ENCODE data around the gene MRPL43. TPM values are rescaled to one million over a fixed set of nuclear protein-coding genes. Genes with fewer than 3 reads are reported as not detected.

Gene MRPL43
- polyA plus RNA-seq, 2 of the 4 experiments (the other 2 are of a cell fraction), result 76.3 to 83.4 TPM

GRCh38 chr10:100981178-100981772, 6.0 kb downstream of the MRPL43 start:
- ATAC-seq, result no peak
- TF ChIP-seq, protein P1, sequence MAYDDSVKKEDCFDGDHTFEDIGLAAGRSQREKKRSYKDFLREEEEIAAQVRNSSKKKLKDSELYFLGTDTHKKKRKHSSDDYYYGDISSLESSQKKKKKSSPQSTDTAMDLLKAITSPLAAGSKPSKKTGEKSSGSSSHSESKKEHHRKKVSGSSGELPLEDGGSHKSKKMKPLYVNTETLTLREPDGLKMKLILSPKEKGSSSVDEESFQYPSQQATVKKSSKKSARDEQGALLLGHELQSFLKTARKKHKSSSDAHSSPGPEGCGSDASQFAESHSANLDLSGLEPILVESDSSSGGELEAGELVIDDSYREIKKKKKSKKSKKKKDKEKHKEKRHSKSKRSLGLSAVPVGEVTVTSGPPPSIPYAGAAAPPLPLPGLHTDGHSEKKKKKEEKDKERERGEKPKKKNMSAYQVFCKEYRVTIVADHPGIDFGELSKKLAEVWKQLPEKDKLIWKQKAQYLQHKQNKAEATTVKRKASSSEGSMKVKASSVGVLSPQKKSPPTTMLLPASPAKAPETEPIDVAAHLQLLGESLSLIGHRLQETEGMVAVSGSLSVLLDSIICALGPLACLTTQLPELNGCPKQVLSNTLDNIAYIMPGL (CRISPR knock-in tag; IDR thresholded peaks at IDR 0.05; ENCODE audit: borderline replicate concordance), result no peak
- no peak for TF ChIP-seq HOXA7 (CRISPR knock-in tag; IDR thresholded peaks at IDR 0.05)
- no peak for TF ChIP-seq TFCP2L1 (CRISPR knock-in tag; IDR thresholded peaks at IDR 0.05)
- TF ChIP-seq, protein P2, sequence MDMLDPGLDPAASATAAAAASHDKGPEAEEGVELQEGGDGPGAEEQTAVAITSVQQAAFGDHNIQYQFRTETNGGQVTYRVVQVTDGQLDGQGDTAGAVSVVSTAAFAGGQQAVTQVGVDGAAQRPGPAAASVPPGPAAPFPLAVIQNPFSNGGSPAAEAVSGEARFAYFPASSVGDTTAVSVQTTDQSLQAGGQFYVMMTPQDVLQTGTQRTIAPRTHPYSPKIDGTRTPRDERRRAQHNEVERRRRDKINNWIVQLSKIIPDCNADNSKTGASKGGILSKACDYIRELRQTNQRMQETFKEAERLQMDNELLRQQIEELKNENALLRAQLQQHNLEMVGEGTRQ (IDR thresholded peaks at IDR 0.05), result no peak
- no peak for TF ChIP-seq JUNB (IDR thresholded peaks at IDR 0.05)
- TF ChIP-seq JUN (IDR thresholded peaks at IDR 0.05), result no peak
- FAIRE-seq, result no peak
- no peak overlapping the region for H3K4me3 ChIP-seq
- DNase-seq (ENCODE audit: low read depth in 1 of 2, low spot score in 1 of 2), result no peak
- H3K27ac ChIP-seq, result no peak overlapping the region
- peaks cover 12% of the 10 kb centered on the region for H3K4me1 ChIP-seq
- ChIA-PET POLR2A (no interaction called here), CTCF (interaction anchor here (0.9 to 1.9 kb wide), 8 partner anchors 9 to 37 kb away, joined by 3 to 10 read pairs (median 4); partner anchors contain the start of gene SEMA4G)
- H3K4me2 ChIP-seq, result no peak overlapping the region
- 49% methylated on average over 5 of the region's 5 CpGs for WGBS (ENCODE audit: missing lambda C conversion rate)
- no peaks in the 10 kb centered on the region for H3K9me3 ChIP-seq

DNA sequence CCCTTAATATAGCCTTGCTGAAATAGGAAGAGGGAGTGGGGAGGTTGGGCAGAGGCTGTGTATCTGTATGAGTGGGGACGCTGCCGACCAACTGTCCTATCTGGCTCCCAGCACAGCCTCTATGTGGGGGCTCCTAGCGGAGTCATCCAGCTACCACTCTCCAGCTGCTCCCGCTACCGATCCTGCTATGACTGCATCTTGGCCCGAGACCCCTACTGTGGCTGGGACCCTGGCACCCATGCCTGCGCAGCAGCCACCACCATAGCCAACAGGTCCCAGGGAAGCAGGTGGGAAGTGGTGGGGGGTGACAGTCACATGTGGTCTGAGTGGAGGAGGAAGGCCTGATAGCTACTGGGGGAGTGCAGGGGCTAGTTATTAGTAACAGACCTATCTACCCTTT, 6.6 kb downstream of the MRPL43 start:
- FAIRE-seq (no peak), DNase-seq (ENCODE audit: low read depth in 1 of 2, low spot score in 1 of 2) (no peak), ATAC-seq (no peak)
- CTCF ChIA-PET, result interaction anchor here (0.9 to 1.9 kb wide), 8 partner anchors 8 to 38 kb away, joined by 3 to 10 read pairs (median 4); partner anchors contain the start of gene SEMA4G
- POLR2A ChIA-PET, result no interaction called here
- WGBS (ENCODE audit: missing lambda C conversion rate), result 100% methylated on average over 7 of the region's 7 CpGs
- Histone ChIP-seq H3K9me3 (no peaks in the 10 kb centered on the region), H3K4me3 (no peak overlapping the region), H3K4me1 (peaks cover 7% of the 10 kb centered on the region), H3K4me2 (no peak overlapping the region), H3K27ac (no peak overlapping the region)
- TF ChIP-seq, protein P3, sequence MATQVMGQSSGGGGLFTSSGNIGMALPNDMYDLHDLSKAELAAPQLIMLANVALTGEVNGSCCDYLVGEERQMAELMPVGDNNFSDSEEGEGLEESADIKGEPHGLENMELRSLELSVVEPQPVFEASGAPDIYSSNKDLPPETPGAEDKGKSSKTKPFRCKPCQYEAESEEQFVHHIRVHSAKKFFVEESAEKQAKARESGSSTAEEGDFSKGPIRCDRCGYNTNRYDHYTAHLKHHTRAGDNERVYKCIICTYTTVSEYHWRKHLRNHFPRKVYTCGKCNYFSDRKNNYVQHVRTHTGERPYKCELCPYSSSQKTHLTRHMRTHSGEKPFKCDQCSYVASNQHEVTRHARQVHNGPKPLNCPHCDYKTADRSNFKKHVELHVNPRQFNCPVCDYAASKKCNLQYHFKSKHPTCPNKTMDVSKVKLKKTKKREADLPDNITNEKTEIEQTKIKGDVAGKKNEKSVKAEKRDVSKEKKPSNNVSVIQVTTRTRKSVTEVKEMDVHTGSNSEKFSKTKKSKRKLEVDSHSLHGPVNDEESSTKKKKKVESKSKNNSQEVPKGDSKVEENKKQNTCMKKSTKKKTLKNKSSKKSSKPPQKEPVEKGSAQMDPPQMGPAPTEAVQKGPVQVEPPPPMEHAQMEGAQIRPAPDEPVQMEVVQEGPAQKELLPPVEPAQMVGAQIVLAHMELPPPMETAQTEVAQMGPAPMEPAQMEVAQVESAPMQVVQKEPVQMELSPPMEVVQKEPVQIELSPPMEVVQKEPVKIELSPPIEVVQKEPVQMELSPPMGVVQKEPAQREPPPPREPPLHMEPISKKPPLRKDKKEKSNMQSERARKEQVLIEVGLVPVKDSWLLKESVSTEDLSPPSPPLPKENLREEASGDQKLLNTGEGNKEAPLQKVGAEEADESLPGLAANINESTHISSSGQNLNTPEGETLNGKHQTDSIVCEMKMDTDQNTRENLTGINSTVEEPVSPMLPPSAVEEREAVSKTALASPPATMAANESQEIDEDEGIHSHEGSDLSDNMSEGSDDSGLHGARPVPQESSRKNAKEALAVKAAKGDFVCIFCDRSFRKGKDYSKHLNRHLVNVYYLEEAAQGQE (IDR thresholded peaks at IDR 0.05), result no peak
- TF ChIP-seq ZFP36 (IDR thresholded peaks at IDR 0.05; ENCODE audit: borderline replicate concordance, partially characterized antibody), result no peak
- TF ChIP-seq MYC (IDR thresholded peaks at IDR 0.05; ENCODE audit: borderline replicate concordance, low read length), result no peak
- TF ChIP-seq, protein P4, sequence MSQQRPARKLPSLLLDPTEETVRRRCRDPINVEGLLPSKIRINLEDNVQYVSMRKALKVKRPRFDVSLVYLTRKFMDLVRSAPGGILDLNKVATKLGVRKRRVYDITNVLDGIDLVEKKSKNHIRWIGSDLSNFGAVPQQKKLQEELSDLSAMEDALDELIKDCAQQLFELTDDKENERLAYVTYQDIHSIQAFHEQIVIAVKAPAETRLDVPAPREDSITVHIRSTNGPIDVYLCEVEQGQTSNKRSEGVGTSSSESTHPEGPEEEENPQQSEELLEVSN (IDR thresholded peaks at IDR 0.05; ENCODE audit: borderline replicate concordance, low read depth), result no peak
- no peak for TF ChIP-seq TFCP2L1 (CRISPR knock-in tag; IDR thresholded peaks at IDR 0.05)
- TF ChIP-seq JUNB (IDR thresholded peaks at IDR 0.05), result no peak
- no peak for TF ChIP-seq SREBF2 (IDR thresholded peaks at IDR 0.05)
- no peak for TF ChIP-seq EHMT2 (IDR thresholded peaks at IDR 0.05; ENCODE audit: low read depth)
- no peak for TF ChIP-seq CHD2 (IDR thresholded peaks at IDR 0.05; ENCODE audit: low read length, partially characterized antibody)
- no peak for TF ChIP-seq CHD4 (IDR thresholded peaks at IDR 0.05; ENCODE audit: borderline replicate concordance)
- TF ChIP-seq HOXB13 (CRISPR knock-in tag; IDR thresholded peaks at IDR 0.05; ENCODE audit: low read depth), result no peak

Measured in A549 (cell line).